PC-3 (cell line): ENCODE measurements around the gene USF2. TPM values are rescaled to one million over a fixed set of nuclear protein-coding genes. Genes with fewer than 3 reads are reported as not detected.

Source experiments
- ATAC-seq: fragments of 200-7000 bp; cut with Tn5 transposase; 2 replicates; pipeline ENCODE4 v1.9.1; 2020; ENCODE audit warnings: mild to moderate bottlenecking, moderate library complexity
- BruUV-seq: library from RNA; stranded (reverse); fragments of 400-500 nt; replicated peaks from 2 replicates; lab custom pipeline; 2021; lab: Mats Ljungman, UMichigan
- CTCF ChIA-PET: fragments of 300-600 bp; sonication (Branson Sonifier 250); formaldehyde crosslinking; loops from one replicate; lab custom pipeline; 2022; ENCODE audit warnings: antibody characterized with exemption; lab: Charles Lee
- POLR2A ChIA-PET: fragments of 300-600 bp; sonication (Branson Sonifier 250); formaldehyde crosslinking; loops from one replicate; lab custom pipeline; 2022; ENCODE audit warnings: antibody characterized with exemption; ENCODE audit not compliant: unreplicated experiment; lab: Charles Lee
- DNase-seq: peaks from one replicate; pipeline ENCODE4 v3.0.0-alpha.2; 2015
- H2AFZ ChIP-seq: fragments of 300-600 bp; sonication (generic); 2 replicates; pipeline ENCODE4 v1.6.0; 2016; ENCODE audit warnings: antibody characterized with exemption, low read length
- H3F3A ChIP-seq: fragments of 300-600 bp; sonication (generic); one replicate; pipeline ENCODE4 v1.6.0; 2017; ENCODE audit warnings: antibody characterized with exemption, low read length, control low read depth, mild to moderate bottlenecking; ENCODE audit not compliant: unreplicated experiment
- H3K27ac ChIP-seq: fragments of 300-600 bp; sonication (generic); 2 replicates; pipeline ENCODE4 v1.5.1; 2016; ENCODE audit warnings: mild to moderate bottlenecking, low read length
- H3K27me3 ChIP-seq: fragments of 300-600 bp; sonication (generic); 2 replicates; pipeline ENCODE4 v1.6.1; 2016; ENCODE audit warnings: low read length, mixed read lengths
- H3K36me3 ChIP-seq: fragments of 300-600 bp; sonication (generic); 2 replicates; pipeline ENCODE4 v1.6.1; 2016; ENCODE audit warnings: low read depth, mixed run types, low read length, mixed read lengths
- H3K4me1 ChIP-seq: fragments of 300-600 bp; sonication (generic); 2 replicates; pipeline ENCODE4 v1.5.1; 2016; ENCODE audit warnings: low read length; ENCODE audit not compliant: insufficient read depth
- H3K4me2 ChIP-seq: fragments of 300-600 bp; sonication (generic); 2 replicates; pipeline ENCODE4 v1.6.0; 2016; ENCODE audit warnings: low read length
- H3K4me3 ChIP-seq: fragments of 300-600 bp; sonication (generic); 2 replicates; pipeline ENCODE4 v1.5.1; 2016; ENCODE audit warnings: mild to moderate bottlenecking, low read length, mixed read lengths
- H3K79me2 ChIP-seq: fragments of 300-600 bp; sonication (generic); 2 replicates; pipeline ENCODE4 v1.6.1; 2017; ENCODE audit warnings: low read length, mixed read lengths
- H3K9ac ChIP-seq: fragments of 300-600 bp; sonication (generic); 2 replicates; pipeline ENCODE4 v1.6.0; 2016; ENCODE audit warnings: mild to moderate bottlenecking, low read length
- H3K9me2 ChIP-seq: fragments of 300-600 bp; sonication (generic); replicated peaks from 2 replicates; pipeline ENCODE4 v1.6.1; 2016; ENCODE audit warnings: mixed run types, low read length, mixed read lengths
- H3K9me3 ChIP-seq: fragments of 300-600 bp; sonication (generic); 2 replicates; pipeline ENCODE4 v1.6.1; 2016; ENCODE audit warnings: low read length, mixed read lengths
- H4K20me1 ChIP-seq: fragments of 300-600 bp; sonication (generic); 2 replicates; pipeline ENCODE4 v1.6.1; 2016; ENCODE audit warnings: low read length, mixed read lengths
- CTCF ChIP-seq: fragments of 300-600 bp; sonication (generic); conservative IDR thresholded peaks from 2 replicates; pipeline ENCODE4 v1.5.1; 2017; ENCODE audit warnings: antibody characterized with exemption, low read depth, mild to moderate bottlenecking, low read length
- EZH2 ChIP-seq: fragments of 300-600 bp; sonication (generic); IDR thresholded peaks from one replicate; pipeline ENCODE4 v1.6.1; 2017; ENCODE audit warnings: antibody characterized with exemption, mild to moderate bottlenecking, low read length; ENCODE audit not compliant: unreplicated experiment
- EZH2phosphoT487 ChIP-seq: fragments of 300-600 bp; sonication (generic); IDR thresholded peaks from 2 replicates; pipeline ENCODE4 v1.6.1; 2018; ENCODE audit warnings: mild to moderate bottlenecking, antibody characterized with exemption, low read length, borderline replicate concordance
- intact Hi-C: fragments of 100-400 bp; cut with micrococcal nuclease; formaldehyde crosslinking; loops from 2 replicates; pipeline ENCODE4 v1.9.0; 2023
- total RNA-seq: library from RNA; depleted of rRNA; stranded (reverse); fragments of >200 nt; gene quantifications from 2 replicates; pipeline ENCODE4 v1.2.3, GENCODE V29; 2014

USF2 gene
- total RNA-seq, 1 experiment from 2014 or later = 102 TPM

DNA sequence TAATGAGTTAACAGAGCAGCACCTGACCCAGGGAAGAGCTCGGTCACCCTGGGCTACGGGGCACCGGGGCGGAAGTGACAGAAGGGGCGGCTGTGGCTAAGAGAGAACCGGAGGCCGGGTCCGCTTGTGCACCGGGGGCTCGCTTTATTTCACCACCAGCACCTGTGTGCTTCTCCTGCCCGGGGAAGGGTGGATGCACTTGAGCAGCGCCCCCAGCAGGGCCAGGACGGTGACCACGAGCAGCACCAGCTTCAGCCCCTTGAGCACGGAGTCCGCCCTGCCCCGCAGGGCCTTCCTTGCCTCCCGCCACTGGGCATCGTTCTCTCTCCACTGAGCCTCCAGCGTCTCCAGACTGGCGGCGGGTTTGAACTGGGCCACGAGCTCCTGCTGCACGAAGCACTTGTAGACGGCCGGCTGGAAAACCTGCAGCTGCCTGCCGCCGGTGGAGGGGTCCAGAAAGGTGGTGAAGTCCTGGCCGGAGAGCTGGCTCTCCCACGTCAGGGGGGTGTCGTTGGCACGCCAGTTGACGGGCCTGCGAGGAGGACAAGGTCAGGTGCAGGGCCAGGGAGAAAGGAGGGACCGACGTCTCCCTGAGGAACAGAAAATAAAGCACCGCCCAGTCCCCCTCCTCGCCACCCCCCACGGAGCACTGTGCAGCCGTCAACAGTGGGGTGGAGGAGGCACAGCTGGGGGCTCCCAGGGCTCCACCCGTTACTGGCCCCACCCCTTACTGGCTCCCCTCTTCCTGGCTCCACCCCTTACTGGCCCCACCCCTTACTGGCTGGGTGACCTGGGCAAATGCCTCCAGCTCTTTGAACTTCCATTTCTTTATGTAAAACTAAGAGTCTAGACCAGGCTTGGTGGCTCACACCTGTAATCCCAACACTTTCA lies 43.8 kb upstream of the USF2 start:
- ATAC-seq = no peak
- H2AFZ ChIP-seq = no peak overlapping the region
- BruUV-seq = no TSS peak

GRCh38 chr19:35225951-35226350 lies 42.8 kb upstream of the USF2 start:
- no peaks in the 10 kb centered on the region for H3F3A ChIP-seq
- H3K9ac ChIP-seq = no peak overlapping the region
- POLR2A ChIA-PET = no interaction called here
- H3K4me2 ChIP-seq = no peak overlapping the region
- H4K20me1 ChIP-seq = no peaks in the 10 kb centered on the region
- H3K9me3 ChIP-seq = no peaks in the 10 kb centered on the region
- no peaks in the 10 kb centered on the region for H3K9me2 ChIP-seq
- no TSS peak for BruUV-seq
- no peak overlapping the region for H3K4me3 ChIP-seq
- CTCF ChIA-PET = no interaction called here
- ATAC-seq (no peak), DNase-seq (no peak)
- no peaks in the 10 kb centered on the region for H3K27me3 ChIP-seq
- no peaks in the 10 kb centered on the region for H3K79me2 ChIP-seq
- H3K36me3 ChIP-seq = no peaks in the 10 kb centered on the region
- H2AFZ ChIP-seq = no peak overlapping the region
- no peak for TF ChIP-seq CTCF
- TF ChIP-seq EZH2 = no peak
- TF ChIP-seq EZH2phosphoT487 = no peak
- intact Hi-C loops = no loop called here
- H3K4me1 ChIP-seq = no peaks in the 10 kb centered on the region
- no peak overlapping the region for H3K27ac ChIP-seq

More for the DNA sequence above, 43.8 kb upstream of the USF2 start:
- no peaks in the 10 kb centered on the region for H3K79me2 ChIP-seq
- no peak overlapping the region for H3K27ac ChIP-seq
- H3K9me3 ChIP-seq = no peaks in the 10 kb centered on the region
- H3K9ac ChIP-seq = no peak overlapping the region
- ChIA-PET CTCF (no interaction called here), POLR2A (no interaction called here)
- H3K4me3 ChIP-seq = no peak overlapping the region
- H3K36me3 ChIP-seq = no peaks in the 10 kb centered on the region
- no peaks in the 10 kb centered on the region for H3K27me3 ChIP-seq
- DNase-seq = no peak
- no peaks in the 10 kb centered on the region for H3F3A ChIP-seq
- H3K9me2 ChIP-seq = no peaks in the 10 kb centered on the region
- intact Hi-C loops = no loop called here
- H3K4me2 ChIP-seq = no peak overlapping the region
- H3K4me1 ChIP-seq = no peaks in the 10 kb centered on the region
- TF ChIP-seq CTCF = no peak
- no peak for TF ChIP-seq EZH2phosphoT487
- TF ChIP-seq EZH2 = no peak
- H4K20me1 ChIP-seq = no peaks in the 10 kb centered on the region

- H3K4me3 ChIP-seq = no peak overlapping the region
- CTCF ChIA-PET = no interaction called here
- H3F3A ChIP-seq = no peaks in the 10 kb centered on the region
- ATAC-seq (no peak), DNase-seq (no peak)
- no peaks in the 10 kb centered on the region for H3K36me3 ChIP-seq
- H3K4me2 ChIP-seq = no peak overlapping the region
- intact Hi-C loops = no loop called here
- H4K20me1 ChIP-seq = no peaks in the 10 kb centered on the region
- H3K9ac ChIP-seq = no peak overlapping the region
- H3K4me1 ChIP-seq = no peaks in the 10 kb centered on the region
- no peaks in the 10 kb centered on the region for H3K27me3 ChIP-seq
- H3K9me3 ChIP-seq = no peaks in the 10 kb centered on the region
- H3K27ac ChIP-seq = no peak overlapping the region
- BruUV-seq = no TSS peak
- H3K9me2 ChIP-seq = no peaks in the 10 kb centered on the region
- no peaks in the 10 kb centered on the region for H3K79me2 ChIP-seq
- TF ChIP-seq EZH2phosphoT487 (no peak), EZH2 (no peak)
- POLR2A ChIA-PET = no interaction called here
- H2AFZ ChIP-seq = no peak overlapping the region
Observed at GRCh38 chr19:35226748-35227147, 42.0 kb upstream of the USF2 start.
